ENCODE results near the gene FSHR.

FSHR gene, protein sequence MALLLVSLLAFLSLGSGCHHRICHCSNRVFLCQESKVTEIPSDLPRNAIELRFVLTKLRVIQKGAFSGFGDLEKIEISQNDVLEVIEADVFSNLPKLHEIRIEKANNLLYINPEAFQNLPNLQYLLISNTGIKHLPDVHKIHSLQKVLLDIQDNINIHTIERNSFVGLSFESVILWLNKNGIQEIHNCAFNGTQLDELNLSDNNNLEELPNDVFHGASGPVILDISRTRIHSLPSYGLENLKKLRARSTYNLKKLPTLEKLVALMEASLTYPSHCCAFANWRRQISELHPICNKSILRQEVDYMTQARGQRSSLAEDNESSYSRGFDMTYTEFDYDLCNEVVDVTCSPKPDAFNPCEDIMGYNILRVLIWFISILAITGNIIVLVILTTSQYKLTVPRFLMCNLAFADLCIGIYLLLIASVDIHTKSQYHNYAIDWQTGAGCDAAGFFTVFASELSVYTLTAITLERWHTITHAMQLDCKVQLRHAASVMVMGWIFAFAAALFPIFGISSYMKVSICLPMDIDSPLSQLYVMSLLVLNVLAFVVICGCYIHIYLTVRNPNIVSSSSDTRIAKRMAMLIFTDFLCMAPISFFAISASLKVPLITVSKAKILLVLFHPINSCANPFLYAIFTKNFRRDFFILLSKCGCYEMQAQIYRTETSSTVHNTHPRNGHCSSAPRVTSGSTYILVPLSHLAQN

DNA sequence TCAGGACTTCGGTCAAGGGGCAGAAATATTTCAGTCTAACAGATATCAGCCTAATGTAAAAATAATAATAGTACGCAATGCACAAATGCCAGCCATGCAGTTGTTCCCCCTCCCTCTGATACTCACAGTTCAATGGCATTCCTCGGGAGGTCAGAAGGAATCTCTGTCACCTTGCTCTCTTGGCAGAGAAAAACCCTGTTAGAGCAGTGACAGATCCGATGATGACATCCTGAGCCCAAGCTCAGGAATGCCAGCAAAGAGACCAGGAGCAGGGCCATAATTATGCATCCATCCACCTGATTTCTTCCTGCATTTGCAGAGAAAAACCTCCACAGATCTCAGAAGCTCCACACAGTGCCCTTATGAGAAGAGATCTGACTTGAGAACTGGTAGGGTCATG lies at the start of gene FSHR:
Gene FSHR, minus strand, starts transcription at position 376 of the 400 bp plus-strand sequence. Its CDS starts 98 bp downstream, at position 278.
- DNase-seq (ENCODE audit: low read depth, low spot score): no peak

DNA sequence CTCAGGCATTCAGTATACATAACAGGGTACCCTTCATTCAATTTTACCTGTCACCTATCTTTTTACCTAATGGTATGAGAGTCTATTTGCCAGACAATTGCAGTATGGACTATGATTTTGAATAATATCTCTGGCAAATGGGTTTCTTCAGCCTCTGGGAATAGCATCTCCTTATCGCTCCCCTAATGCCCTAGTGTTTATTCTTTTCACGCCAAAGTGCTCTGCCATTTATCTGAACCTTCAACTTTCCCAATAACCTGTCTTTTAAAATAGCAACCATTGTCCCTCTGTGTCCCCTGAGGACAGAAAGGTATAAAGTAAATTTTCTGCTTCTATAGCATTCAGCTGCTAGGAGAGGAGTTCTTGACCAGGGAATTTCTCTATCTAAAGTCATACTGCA lies 45.0 kb upstream of the FSHR start:
- DNase-seq (ENCODE audit: low read depth, low spot score): no peak

- DNase-seq (ENCODE audit: low read depth, low spot score): no peak
These were observed 40.4 kb upstream of the FSHR start for GRCh38 chr2:49194701-49195100.

DNA sequence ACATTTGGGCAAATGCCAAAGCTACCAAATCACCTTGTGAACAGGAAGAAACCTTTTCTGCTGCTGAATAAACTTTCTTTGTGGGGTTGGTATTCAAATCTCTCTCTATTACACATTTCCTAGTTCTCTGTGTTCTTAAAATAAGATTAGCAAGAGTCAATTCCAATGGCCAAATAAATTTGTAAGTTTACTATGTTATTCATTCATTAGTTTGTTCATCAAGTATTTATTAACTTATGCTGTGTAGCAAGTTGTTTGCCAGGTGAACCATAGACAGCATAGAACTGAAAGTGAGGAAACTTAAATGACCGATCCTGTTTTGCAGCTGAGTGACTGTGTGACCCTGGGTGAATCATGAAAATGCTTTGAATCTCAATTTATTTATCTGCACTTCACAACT lies 37.7 kb upstream of the FSHR start:
- no peak for DNase-seq (ENCODE audit: low read depth, low spot score)

DNA sequence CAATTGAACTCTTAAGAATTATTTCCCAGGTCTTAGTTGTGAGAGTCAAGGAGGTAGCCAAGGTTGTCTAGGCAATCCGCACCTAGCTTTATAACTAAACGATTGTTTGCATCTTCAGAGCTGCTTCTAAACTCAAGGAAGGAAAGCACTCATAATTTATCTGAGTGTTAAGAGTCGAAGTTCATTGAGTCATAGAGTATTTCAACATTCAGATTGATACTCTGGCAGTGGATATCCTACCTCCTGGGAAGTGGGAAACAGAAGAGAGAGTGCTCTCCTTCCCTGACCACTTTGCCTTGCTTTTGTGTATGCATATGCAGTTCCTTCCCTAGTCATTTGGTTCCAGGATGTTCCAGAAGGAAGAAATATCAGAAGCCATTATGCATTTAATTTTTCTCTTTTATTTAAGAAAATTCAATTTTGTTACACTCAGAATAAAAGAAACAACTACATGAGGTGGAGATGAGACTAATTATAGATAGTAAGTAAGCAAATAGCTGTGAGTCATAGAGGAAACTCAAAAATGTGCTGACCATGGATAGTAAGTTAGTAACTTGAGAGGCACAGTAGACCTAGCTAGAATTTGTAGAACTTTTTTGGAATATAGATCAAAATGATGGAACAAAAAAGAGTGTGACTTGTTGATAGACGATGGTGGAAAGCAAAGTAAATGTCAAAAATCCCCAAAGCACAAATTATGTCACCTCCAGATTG lies 35.4 kb upstream of the FSHR start:
- no peak for DNase-seq (ENCODE audit: low read depth, low spot score)

DNA sequence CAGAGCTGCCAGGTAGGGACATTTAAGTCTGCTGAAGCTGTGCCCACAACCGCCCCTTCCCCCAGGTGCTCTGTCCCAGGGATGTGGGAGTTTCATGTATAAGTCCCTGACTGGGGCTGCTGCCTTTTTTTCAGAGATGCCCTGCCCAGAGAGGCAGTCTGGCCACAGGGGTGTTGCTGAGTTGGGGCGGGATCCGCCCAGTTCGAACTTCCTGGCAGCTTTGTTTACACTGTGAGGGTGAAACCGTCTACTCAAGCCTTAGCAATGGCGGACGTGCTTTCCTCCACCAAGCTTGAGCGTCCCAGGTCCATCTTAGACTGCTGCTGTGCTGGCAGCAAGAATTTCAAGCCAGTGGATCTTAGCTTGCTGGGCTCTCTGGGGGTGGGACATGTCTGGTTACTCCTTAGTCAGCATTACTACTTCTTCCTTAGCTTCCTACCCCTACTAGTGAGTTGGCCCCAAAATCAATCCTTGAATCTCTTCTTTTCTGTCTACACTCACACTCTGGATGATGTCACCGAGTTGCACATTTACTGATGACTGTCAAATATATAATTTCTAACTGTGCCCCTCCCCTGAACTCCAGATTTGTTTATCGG lies 31.8 kb upstream of the FSHR start:
- no peak for DNase-seq (ENCODE audit: low read depth, low spot score)

- no peak for DNase-seq (ENCODE audit: low read depth, low spot score)
These were observed 24.3 kb upstream of the FSHR start for GRCh38 chr2:49178656-49179055.

DNA sequence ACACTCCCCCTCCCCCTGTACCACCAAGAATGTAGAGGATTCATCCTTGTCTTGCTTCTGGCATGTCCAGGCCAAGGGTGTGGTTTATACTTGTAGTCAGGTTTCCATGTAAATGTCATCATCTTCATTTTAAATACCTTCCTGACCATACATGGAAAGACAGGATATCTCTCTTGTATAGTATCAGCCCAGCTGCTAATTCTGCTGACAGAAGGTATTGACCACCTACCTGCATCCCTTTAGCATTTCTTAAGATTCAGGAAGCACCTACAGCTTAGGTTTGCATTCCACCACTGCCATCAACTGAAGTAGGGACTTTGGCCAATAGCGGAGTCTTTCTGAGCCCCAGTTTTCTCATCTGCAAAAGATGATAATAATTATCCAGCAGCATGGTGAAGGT lies 22.9 kb upstream of the FSHR start:
- no peak for DNase-seq (ENCODE audit: low read depth, low spot score)

- no peak for DNase-seq (ENCODE audit: low read depth, low spot score)
These were observed 21.5 kb upstream of the FSHR start for GRCh38 chr2:49175831-49176230.

DNA sequence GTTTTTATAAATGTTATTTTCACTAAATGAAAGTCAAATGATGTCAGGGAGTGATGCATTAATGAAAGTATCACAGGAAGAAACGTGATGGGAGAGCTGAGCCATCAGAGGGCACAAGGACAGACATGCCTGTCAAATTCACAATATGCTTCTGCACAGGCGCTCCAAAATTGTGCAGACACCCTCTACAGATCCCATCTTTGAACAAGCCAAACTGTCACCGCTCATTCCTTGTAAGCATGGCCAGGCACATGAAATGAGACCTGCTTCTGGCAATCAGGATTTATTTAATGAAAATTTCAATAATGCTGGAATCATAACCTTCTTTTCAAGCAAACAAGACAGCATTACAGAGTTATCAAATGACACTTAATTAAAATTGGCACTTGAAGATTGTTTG lies 20.4 kb upstream of the FSHR start:
- no peak for DNase-seq (ENCODE audit: low read depth, low spot score)

GRCh38 chr2:49167131-49167530 lies 12.8 kb upstream of the FSHR start:
- DNase-seq (ENCODE audit: low read depth, low spot score): no peak

GRCh38 chr2:49165662-49166061 lies 11.3 kb upstream of the FSHR start:
- DNase-seq (ENCODE audit: low read depth, low spot score): no peak

- DNase-seq (ENCODE audit: low read depth, low spot score): no peak
These were observed 10.4 kb upstream of the FSHR start for GRCh38 chr2:49164729-49165128.

DNA sequence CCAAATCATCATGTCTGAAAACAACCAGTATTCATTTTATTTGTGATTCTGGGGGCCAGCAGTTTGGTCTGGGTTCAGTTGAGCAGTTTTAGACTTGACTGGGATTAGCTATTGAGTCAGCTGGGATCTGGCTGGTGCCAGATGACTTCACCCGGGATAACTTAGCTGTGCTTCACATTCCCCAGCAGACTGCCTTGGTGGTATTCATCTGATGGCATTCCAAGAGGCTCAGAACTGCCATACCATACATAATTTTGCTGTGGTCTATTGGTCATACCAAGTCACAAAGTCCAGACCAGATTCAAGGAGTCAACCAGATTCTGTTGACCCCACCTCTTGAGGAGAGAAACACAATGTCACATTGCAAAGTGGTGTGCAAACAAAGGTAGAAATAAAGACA lies 7.8 kb upstream of the FSHR start:
- DNase-seq (ENCODE audit: low read depth, low spot score): no peak

DNA sequence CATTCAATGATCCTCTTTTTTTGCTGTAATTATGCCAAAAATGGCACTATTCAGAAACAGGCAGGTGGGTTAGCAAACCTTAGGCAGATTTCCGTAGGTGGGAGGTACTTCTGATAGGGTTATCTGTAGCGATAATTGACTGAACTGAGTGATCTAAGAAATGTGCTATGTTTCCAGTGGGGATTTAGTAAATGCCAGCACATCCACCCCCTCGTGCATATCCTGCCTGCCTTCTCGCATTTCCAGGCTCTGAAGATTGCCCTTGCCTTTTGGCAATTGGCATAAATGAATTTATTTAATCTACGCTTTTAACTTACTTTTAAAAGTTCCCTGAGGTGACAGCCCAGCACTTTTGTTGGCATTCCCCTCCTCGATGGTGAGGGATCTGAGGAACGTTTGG lies 576 bp upstream of the FSHR start:
- DNase-seq (ENCODE audit: low read depth, low spot score): no peak

- DNase-seq (ENCODE audit: low read depth, low spot score): no peak
These were observed 1.1 kb downstream of the FSHR start for GRCh38 chr2:49153252-49153651.

GRCh38 chr2:49152824-49153223 lies 1.5 kb downstream of the FSHR start:
- DNase-seq (ENCODE audit: low read depth, low spot score): no peak

GRCh38 chr2:49146401-49146800 lies 7.9 kb downstream of the FSHR start:
- DNase-seq (ENCODE audit: low read depth, low spot score): no peak

- no peak for DNase-seq (ENCODE audit: low read depth, low spot score)
These were observed 22.5 kb downstream of the FSHR start for GRCh38 chr2:49131801-49132200.

DNA sequence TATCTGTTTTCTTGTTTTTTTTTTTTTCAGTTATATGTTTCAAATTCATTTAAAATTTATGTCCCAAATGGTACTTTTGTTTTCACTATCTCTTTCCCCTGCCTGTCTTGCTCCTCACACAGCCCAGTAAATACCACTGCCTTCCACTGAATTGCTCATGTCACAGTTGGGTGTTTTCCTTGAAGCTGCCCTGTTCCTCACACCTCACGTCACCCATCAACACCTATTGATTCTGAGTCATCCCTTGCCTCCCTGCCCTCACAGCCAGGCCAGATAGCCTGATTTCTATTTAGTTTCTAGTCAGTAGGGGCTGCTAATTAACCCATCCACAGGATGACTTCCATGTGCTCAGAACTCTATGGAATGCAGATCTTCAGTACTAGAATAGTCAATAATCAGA lies 25.3 kb downstream of the FSHR start:
- DNase-seq (ENCODE audit: low read depth, low spot score): no peak

GRCh38 chr2:49123600-49123999 lies 30.7 kb downstream of the FSHR start:
- no peak for DNase-seq (ENCODE audit: low read depth, low spot score)

GRCh38 chr2:49122107-49122506 lies 32.2 kb downstream of the FSHR start:
- no peak for DNase-seq (ENCODE audit: low read depth, low spot score)
